Psoas muscle (tissue), 8 donors: Measurements from ENCODE around the gene SCG3. TPM values are rescaled to one million over a fixed set of nuclear protein-coding genes. Genes with fewer than 3 reads are reported as not detected.

ENCODE experiments used
- ATAC-seq, 4 donors: fragments of 200-7000 bp; cut with Tn5 transposase; one replicate each; pipeline ENCODE4 v1.9.1; 2020; ENCODE audit warnings: moderate library complexity in 3 of 4, mild to moderate bottlenecking in 2 of 4
- DNase-seq, 2 donors: peaks; one replicate each; pipeline ENCODE4 v3.0.0-alpha.2; 2020
- H3K27ac ChIP-seq: fragments of 200-600 bp; one replicate; pipeline ENCODE4 v1.8.0; 2022
- H3K27me3 ChIP-seq, 3 donors: fragments of 200-600 bp in 1 of 3; one replicate each; pipeline versions ENCODE4 v1.6.1 to v1.8.0; 2013 to 2022; ENCODE audit warnings: low read length in 2 of 3, mild to moderate bottlenecking in 2 of 3, moderate library complexity in 1 of 3; ENCODE audit not compliant: insufficient read depth in 3 of 3
- H3K36me3 ChIP-seq, 2 donors: fragments of 200-600 bp in 1 of 2; one replicate each; pipeline versions ENCODE4 v1.6.1 to v1.8.0; 2013 to 2022; ENCODE audit warnings: low read depth in 1 of 2, mild to moderate bottlenecking in 1 of 2, moderate library complexity in 1 of 2; ENCODE audit not compliant: insufficient read depth in 1 of 2
- H3K4me1 ChIP-seq: fragments of 200-600 bp; one replicate; pipeline ENCODE4 v1.8.0; 2022
- H3K4me3 ChIP-seq: fragments of 200-600 bp; one replicate; pipeline ENCODE4 v1.8.0; 2022; ENCODE audit warnings: mild to moderate bottlenecking
- H3K9me3 ChIP-seq: fragments of 200-600 bp; one replicate; pipeline ENCODE4 v1.8.0; 2022
- CTCF ChIP-seq: fragments of 200-600 bp; IDR thresholded peaks from one replicate; pipeline ENCODE4 v1.8.0; 2022; ENCODE audit warnings: antibody characterized with exemption
- WGBS, 3 donors: extraction: QIAGEN DNeasy Blood & Tissue Kit; methylation state at CpG; one replicate each; pipeline versions ENCODE4 v1.1.6 to v1.1.7; 2013; 5-methylcytosine and 5-hydroxymethylcytosine counted together
- intact Hi-C, 2 donors: fragments of 100-400 bp; cut with DNase I; formaldehyde crosslinking; loops; one replicate each; pipeline versions ENCODE4 v1.11.0 to v1.14.2; 2022
- polyA plus RNA-seq, 3 donors: library from polyadenylated mRNA; stranded (reverse); fragments of 200-250 nt; gene quantifications; one replicate each; pipeline ENCODE4 v1.2.3, GENCODE V29; 2013
- total RNA-seq, 4 donors: library from RNA; stranded (reverse); fragmentation: NEBNext Ultra II Directional in 2 of 4; extraction: Animal tissue kit (Norgen Biotek cat#: 25700) in 2 of 4; gene quantifications; one replicate each; pipeline versions ENCODE4 v1.2.1 to v1.2.4, GENCODE V29; 2021 to 2023
- donor health status: healthy with polysubstance abuse.
- donor health status: DM: no; HTN: no; CAD: no; lungs with moderate emphysema.
- donor health status: Bipolar disorder and iron deficiency.
- donor health status: healthy.
- donor health status: DM: yes; HTN: yes; CAD: no.
- donor health status: DM: no; HTN: no; CAD: no.
- donor health status: DM: no; HTN: no; CAD: no.
- donor health status: DM: yes; HTN: yes; CAD: no.

SCG3 gene
- total and polyA plus RNA-seq, 7 donors, result 0.04 to 0.07 (median 0.06) TPM; not detected in 4

GRCh38 chr15:51739061-51739712, 57.9 kb downstream of the SCG3 start:
- H3K4me3 ChIP-seq, result no peak overlapping the region
- TF ChIP-seq CTCF, result no peak
- no peak for ATAC-seq
- no peaks in the 10 kb centered on the region for H3K9me3 ChIP-seq
- H3K36me3 ChIP-seq, result no peaks in the 10 kb centered on the region
- intact Hi-C loops, result no loop called here
- no peaks in the 10 kb centered on the region for H3K27me3 ChIP-seq
- no peak overlapping the region for H3K27ac ChIP-seq
- WGBS, 3 donors, result 96 to 99% (median 97%) methylated on average over 2 of the region's 2 CpGs
- no peak for DNase-seq
- H3K4me1 ChIP-seq, result peaks cover 20% of the 10 kb centered on the region

- intact Hi-C loops, result no loop called here
- DNase-seq (no peak), ATAC-seq (no peak)
- Histone ChIP-seq H3K27me3 (no peaks in the 10 kb centered on the region), H3K4me3 (no peak overlapping the region), H3K4me1 (peaks cover 12% of the 10 kb centered on the region), H3K27ac (no peak overlapping the region), H3K9me3 (no peaks in the 10 kb centered on the region), H3K36me3 (no peaks in the 10 kb centered on the region)
- 68 to 77% (median 73%) methylated on average over 5 of the region's 5 CpGs for WGBS, 3 donors
- TF ChIP-seq CTCF, result no peak
Observed at GRCh38 chr15:51749307-51749706, 68.0 kb downstream of the SCG3 start.

- Histone ChIP-seq H3K4me3 (no peak overlapping the region), H3K27me3 (no peaks in the 10 kb centered on the region), H3K27ac (no peak overlapping the region), H3K4me1 (peaks cover 12% of the 10 kb centered on the region), H3K9me3 (no peaks in the 10 kb centered on the region), H3K36me3 (no peaks in the 10 kb centered on the region)
- no peak for ATAC-seq
- intact Hi-C loops, result no loop called here
- DNase-seq, result no peak
- no peak for TF ChIP-seq CTCF
- 71 to 79% (median 75%) methylated on average over 4 of the region's 4 CpGs for WGBS, 3 donors
Observed at GRCh38 chr15:51750186-51750585, 68.9 kb downstream of the SCG3 start.

- WGBS, 3 donors, result 7 to 10% (median 9%) methylated on average over 40 to 65 of the region's 65 CpGs
- Histone ChIP-seq H3K36me3 (no peaks in the 10 kb centered on the region), H3K4me3 (peak within 1 kb of the TSS; percentile 82), H3K27ac (peak within 1 kb of the TSS; percentile 53), H3K9me3 (no peaks in the 10 kb centered on the region), H3K27me3 (no peaks in the 10 kb centered on the region), H3K4me1 (peaks cover 12% of the 10 kb centered on the region)
- TF ChIP-seq CTCF, result no peak
- ATAC-seq (peak; percentile 82 to 99 (median 90)), DNase-seq (peak; percentile 44 to 72)
- intact Hi-C loops, result no loop called here
Observed at GRCh38 chr15:51750792-51751696, 69.7 kb downstream of the SCG3 start, which contains the start of gene TMOD2. TMOD2 (plus strand) TSS chr15:51751597; CDS start chr15:51766442, 14,845 bp downstream.
